HepG2 (cell line): ENCODE results near the gene EEPD1. TPM values are rescaled to one million over a fixed set of nuclear protein-coding genes. Genes with fewer than 3 reads are reported as not detected.

Experiments used
- ATAC-seq: fragments of 200-7000 bp; cut with Tn5 transposase; 3 replicates; pipeline ENCODE4 v1.9.1; 2020; ENCODE audit warnings: mild to moderate bottlenecking, moderate library complexity
- BruUV-seq: library from RNA; stranded (reverse); fragments of 400-500 nt; replicated peaks from 2 replicates; lab custom pipeline; 2021; lab: Mats Ljungman, UMichigan
- CTCF ChIA-PET: fragments of 300-600 bp; formaldehyde crosslinking; extraction: SDS; loops from one replicate; lab custom pipeline; 2021; ENCODE audit warnings: low total read pairs, inconsistent platforms, low intra/inter-chr PET ratio; lab: Yijun Ruan, JAX
- POLR2A ChIA-PET: fragments of 350-600 bp; sonication (Branson Sonifier 250); formaldehyde crosslinking; loops from one replicate; lab custom pipeline; 2020; ENCODE audit warnings: antibody characterized with exemption, inconsistent platforms; lab: Yijun Ruan, JAX
- DNase-seq: peaks from one replicate; pipeline ENCODE4 v3.0.0-alpha.2; 2015; ENCODE audit warnings: low spot score
- FAIRE-seq: peaks from 3 replicates; lab custom pipeline; 2011; peaks lifted over from hg19 to GRCh38; lab: Jason Lieb, UNC
- H2AFZ ChIP-seq: one replicate; pipeline ENCODE4 v1.6.1; 2011; ENCODE audit warnings: low read length, inconsistent platforms
- H3K27ac ChIP-seq: fragments of 300-600 bp; 3 replicates; pipeline ENCODE4 v1.8.0; 2011; ENCODE audit warnings: mixed run types, mild to moderate bottlenecking, mixed read lengths, low read length, inconsistent platforms; ENCODE audit not compliant: insufficient read depth; ENCODE audit errors: extremely low read length
- H3K27me3 ChIP-seq, 2 experiments: fragments of 200-600 bp in 1 of 2; 2 replicates in 1 of 2; 3 replicates in 1 of 2; pipeline versions ENCODE4 v1.6.0 to v1.8.0; 2011; ENCODE audit warnings: low read length in 2 of 2, mild to moderate bottlenecking in 2 of 2, moderate library complexity in 2 of 2, inconsistent platforms in 1 of 2; ENCODE audit not compliant: insufficient read depth in 2 of 2, control insufficient read depth in 1 of 2
- H3K36me3 ChIP-seq, 2 experiments: fragments of 200-600 bp in 1 of 2; replicated peaks in 1 of 2; 2 replicates in 1 of 2; 3 replicates in 1 of 2; pipeline versions ENCODE4 v1.5.1 to v1.8.0; 2011; ENCODE audit warnings: low read length in 2 of 2, inconsistent platforms in 1 of 2; ENCODE audit not compliant: insufficient read depth in 2 of 2, control insufficient read depth in 1 of 2
- H3K4me1 ChIP-seq: 2 replicates; pipeline ENCODE4 v1.5.1; 2012; ENCODE audit warnings: low read length, inconsistent platforms; ENCODE audit not compliant: insufficient read depth
- H3K4me2 ChIP-seq: 2 replicates; pipeline ENCODE4 v1.6.0; 2011; ENCODE audit warnings: low read depth, low read length, inconsistent platforms
- H3K4me3 ChIP-seq, 3 experiments: fragments of 200-600 bp in 1 of 3; sonication (generic), shearing (Covaris generic) in 1 of 3; replicated peaks in 1 of 3; 2 replicates each; pipeline ENCODE4 v1.5.1; 2011 to 2016; ENCODE audit warnings: low read length in 3 of 3, inconsistent platforms in 2 of 3, low read depth in 2 of 3, mild to moderate bottlenecking in 2 of 3, control low read depth in 1 of 3, mixed read lengths in 1 of 3; ENCODE audit not compliant: insufficient read depth in 1 of 3
- H3K79me2 ChIP-seq: one replicate; pipeline ENCODE4 v1.6.1; 2011; ENCODE audit warnings: low read length, inconsistent platforms; ENCODE audit not compliant: insufficient read depth
- H3K9ac ChIP-seq: 2 replicates; pipeline ENCODE4 v1.6.0; 2011; ENCODE audit warnings: mild to moderate bottlenecking, low read depth, low read length, inconsistent platforms; ENCODE audit not compliant: insufficient read depth
- H3K9me3 ChIP-seq: 2 replicates; pipeline ENCODE4 v1.5.1; 2012; ENCODE audit warnings: mild to moderate bottlenecking, low read length
- H4K20me1 ChIP-seq: 2 replicates; pipeline ENCODE4 v1.6.0; 2011; ENCODE audit warnings: inconsistent platforms, mild to moderate bottlenecking, low read length, moderate library complexity; ENCODE audit not compliant: insufficient read depth
- DNMT3B ChIP-seq: conservative IDR thresholded peaks from 2 replicates; pipeline ENCODE4 v1.6.1; 2016; ENCODE audit warnings: missing biosample characterization, control low read depth
- FOXC1 ChIP-seq: sonication (generic); formaldehyde crosslinking; IDR thresholded peaks from 2 replicates; pipeline ENCODE4 v1.8.0; 2022; ENCODE audit warnings: mild to moderate bottlenecking, missing genetic modification reagents, borderline replicate concordance
- FOXP1 ChIP-seq, 2 experiments: fragments of 450-650 bp in 1 of 2; IDR thresholded peaks; 2 replicates each; pipeline ENCODE4 v1.6.1; 2017 to 2018; ENCODE audit warnings: antibody characterized with exemption in 1 of 2
- HNRNPH1 ChIP-seq: fragments of 200-400 bp; formaldehyde crosslinking; optimal IDR thresholded peaks from 2 replicates; pipeline ENCODE3; 2017; ENCODE audit warnings: mild to moderate bottlenecking, low read depth, low read length
- JUNB ChIP-seq: sonication (generic); formaldehyde crosslinking; IDR thresholded peaks from 2 replicates; pipeline ENCODE4 v1.8.0; 2022; ENCODE audit warnings: missing genetic modification reagents, mild to moderate bottlenecking, borderline replicate concordance
- NR2F6 ChIP-seq, 2 experiments: IDR thresholded peaks; 2 replicates each; pipeline ENCODE4 v1.6.1; 2016; ENCODE audit warnings: antibody characterized with exemption in 1 of 2, mild to moderate bottlenecking in 1 of 2
- PLRG1 ChIP-seq: fragments of 450-650 bp; conservative IDR thresholded peaks from 2 replicates; pipeline ENCODE4 v1.6.1; 2016
- RCOR2 ChIP-seq: IDR thresholded peaks from 2 replicates; pipeline ENCODE4 v1.6.1; 2016; ENCODE audit warnings: missing biosample characterization, missing genetic modification reagents
- ZFP36L1 ChIP-seq: sonication (generic); formaldehyde crosslinking; IDR thresholded peaks from 2 replicates; pipeline ENCODE4 v1.8.0; 2022; ENCODE audit warnings: mild to moderate bottlenecking, missing genetic modification reagents, moderate library complexity
- ZFP41 ChIP-seq: sonication (generic); formaldehyde crosslinking; IDR thresholded peaks from 2 replicates; pipeline ENCODE4 v1.4.0; 2020; ENCODE audit warnings: mild to moderate bottlenecking, missing genetic modification reagents, borderline replicate concordance
- ZIK1 ChIP-seq: sonication (generic); formaldehyde crosslinking; IDR thresholded peaks from 2 replicates; pipeline ENCODE4 v1.5.0; 2020; ENCODE audit warnings: mild to moderate bottlenecking, low read depth, missing genetic modification reagents, borderline replicate concordance
- ZNF326 ChIP-seq: sonication (generic); formaldehyde crosslinking; IDR thresholded peaks from 2 replicates; pipeline ENCODE4 v1.4.0; 2020; ENCODE audit warnings: missing genetic modification reagents, borderline replicate concordance
- WGBS: methylation state at CpG from one replicate; pipeline ENCODE4 v1.1.6; 2017; ENCODE audit warnings: low lambda C conversion rate; 5-methylcytosine and 5-hydroxymethylcytosine counted together
- in situ Hi-C: cut with HindIII; loops from 2 replicates; pipeline ENCODE4 v1.10.0; 2017; ENCODE audit warnings: low pct_unique_long_range_greater_than_20kb; ENCODE audit not compliant: extremely low pct_ligation_motif_present
- intact Hi-C: fragments of 100-400 bp; cut with micrococcal nuclease; formaldehyde crosslinking; loops from one replicate; pipeline ENCODE4 v1.10.0; 2022; ENCODE audit not compliant: unreplicated experiment
- polyA plus RNA-seq, 8 experiments: library from polyadenylated mRNA; depleted of rRNA in 3 of 8; stranded (reverse) in 7 of 8; unstranded in 1 of 8; fragments of >200 nt; fragmentation: Illumina TruSeq in 4 of 8; extraction: Trizol in 4 of 8; gene quantifications; 2 replicates each; pipeline versions ENCODE4 v1.2.1 to v1.2.3, GENCODE V29; 2011 to 2016; ENCODE audit warnings: low read depth in 4 of 8, missing spikeins in 1 of 8, mixed read lengths in 1 of 8; ENCODE audit not compliant: insufficient read depth in 1 of 8
- total RNA-seq, 5 experiments: library from RNA; depleted of rRNA; stranded (reverse); fragments of >200 nt; fragmentation: Illumina TruSeq; extraction: Trizol; gene quantifications; 2 replicates each; pipeline ENCODE4 v1.2.3, GENCODE V29; 2016; ENCODE audit warnings: low read depth in 1 of 5
- TF ChIP-seq, protein P1 (sequence below): sonication (generic); formaldehyde crosslinking; IDR thresholded peaks from 2 replicates; pipeline ENCODE4 v1.4.0; 2020; ENCODE audit warnings: mild to moderate bottlenecking, missing genetic modification reagents
- TF ChIP-seq, protein P2 (sequence below): sonication (generic); formaldehyde crosslinking; IDR thresholded peaks from 2 replicates; pipeline ENCODE4 v1.4.0; 2020; ENCODE audit warnings: low read depth, mild to moderate bottlenecking, missing genetic modification reagents
- TF ChIP-seq, protein P3 (sequence below): sonication (generic); formaldehyde crosslinking; IDR thresholded peaks from 2 replicates; pipeline ENCODE4 v1.5.0; 2020; ENCODE audit warnings: mild to moderate bottlenecking, low read depth, missing genetic modification reagents, borderline replicate concordance
- TF ChIP-seq, protein P4 (sequence below): sonication (generic); formaldehyde crosslinking; conservative IDR thresholded peaks from 2 replicates; pipeline ENCODE4 v1.8.0; 2022; ENCODE audit warnings: low read depth, missing genetic modification reagents
- TF ChIP-seq, protein P5 (sequence below): sonication (generic); formaldehyde crosslinking; IDR thresholded peaks from 2 replicates; pipeline ENCODE4 v1.5.1; 2020; ENCODE audit warnings: mild to moderate bottlenecking, missing genetic modification reagents, borderline replicate concordance
- TF ChIP-seq, protein P6 (sequence below): sonication (generic); formaldehyde crosslinking; IDR thresholded peaks from 2 replicates; pipeline ENCODE4 v1.5.0; 2020; ENCODE audit warnings: missing genetic modification reagents

Gene EEPD1
- total and polyA plus RNA-seq, 2 of the 13 experiments (the other 11 are each of a cell fraction or from before 2014, with no cell fraction given), result 10.1 to 16.4 TPM

DNA sequence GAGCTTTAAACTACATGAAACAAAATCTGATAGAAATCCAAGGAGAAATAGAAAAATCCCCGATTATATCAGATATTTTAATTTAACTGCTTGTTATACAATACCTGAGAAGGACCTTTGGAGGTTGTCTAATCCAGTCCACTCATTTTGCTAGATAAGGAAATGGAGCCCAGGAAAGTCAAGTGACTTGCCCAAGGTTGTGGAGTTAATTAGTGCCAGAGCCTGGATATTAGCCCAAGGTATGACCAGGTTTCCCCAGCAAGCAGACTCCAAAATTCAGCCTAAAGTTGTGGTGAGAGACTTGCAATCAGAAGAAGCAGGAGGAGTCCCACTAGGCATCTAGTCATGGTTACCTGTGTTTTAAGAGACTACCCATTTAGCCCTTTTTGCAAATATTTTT lies 11.7 kb upstream of the EEPD1 start:
- no peaks in the 10 kb centered on the region for H3K36me3 ChIP-seq
- no TSS peak for BruUV-seq
- DNase-seq, result no peak
- no peak overlapping the region for H2AFZ ChIP-seq
- no peak overlapping the region for H3K4me2 ChIP-seq
- no peaks in the 10 kb centered on the region for H4K20me1 ChIP-seq
- H3K9ac ChIP-seq, result no peak overlapping the region
- H3K27me3 ChIP-seq, result peaks cover 1 to 8% of the 10 kb centered on the region in 2 experiments; a peak in 1 of 5 replicates
- H3K9me3 ChIP-seq, result no peaks in the 10 kb centered on the region
- ChIA-PET CTCF (no interaction called here), POLR2A (no interaction called here)
- no peak overlapping the region for H3K4me3 ChIP-seq
- WGBS, result 0% methylated on average over 1 of the region's 1 CpG
- ATAC-seq, result no peak
- FAIRE-seq, result no peak
- H3K79me2 ChIP-seq, result no peaks in the 10 kb centered on the region
- no peak overlapping the region for H3K27ac ChIP-seq
- H3K4me1 ChIP-seq, result 0 out of 2 replicates have a peak, but pooled peaks cover 8% of the 10 kb centered on the region
- intact Hi-C loops, result no loop called here
- in situ Hi-C loops, result no loop called here
- no peak for TF ChIP-seq ZFP36L1
- TF ChIP-seq, protein P1, sequence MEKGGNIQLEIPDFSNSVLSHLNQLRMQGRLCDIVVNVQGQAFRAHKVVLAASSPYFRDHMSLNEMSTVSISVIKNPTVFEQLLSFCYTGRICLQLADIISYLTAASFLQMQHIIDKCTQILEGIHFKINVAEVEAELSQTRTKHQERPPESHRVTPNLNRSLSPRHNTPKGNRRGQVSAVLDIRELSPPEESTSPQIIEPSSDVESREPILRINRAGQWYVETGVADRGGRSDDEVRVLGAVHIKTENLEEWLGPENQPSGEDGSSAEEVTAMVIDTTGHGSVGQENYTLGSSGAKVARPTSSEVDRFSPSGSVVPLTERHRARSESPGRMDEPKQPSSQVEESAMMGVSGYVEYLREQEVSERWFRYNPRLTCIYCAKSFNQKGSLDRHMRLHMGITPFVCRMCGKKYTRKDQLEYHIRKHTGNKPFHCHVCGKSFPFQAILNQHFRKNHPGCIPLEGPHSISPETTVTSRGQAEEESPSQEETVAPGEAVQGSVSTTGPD (CRISPR knock-in tag), result no peak
- no peak for TF ChIP-seq ZIK1 (CRISPR knock-in tag)
- no peak for TF ChIP-seq ZFP41 (CRISPR knock-in tag)
- no peak for TF ChIP-seq HNRNPH1
- TF ChIP-seq NR2F6 (IDR thresholded peaks at IDR 0.05), result no peak
- no peak for TF ChIP-seq NR2F6 (CRISPR knock-in tag; IDR thresholded peaks at IDR 0.05)
- TF ChIP-seq JUNB (CRISPR knock-in tag), result no peak
- TF ChIP-seq PLRG1, result no peak
- TF ChIP-seq RCOR2, result no peak
- TF ChIP-seq, protein P2, sequence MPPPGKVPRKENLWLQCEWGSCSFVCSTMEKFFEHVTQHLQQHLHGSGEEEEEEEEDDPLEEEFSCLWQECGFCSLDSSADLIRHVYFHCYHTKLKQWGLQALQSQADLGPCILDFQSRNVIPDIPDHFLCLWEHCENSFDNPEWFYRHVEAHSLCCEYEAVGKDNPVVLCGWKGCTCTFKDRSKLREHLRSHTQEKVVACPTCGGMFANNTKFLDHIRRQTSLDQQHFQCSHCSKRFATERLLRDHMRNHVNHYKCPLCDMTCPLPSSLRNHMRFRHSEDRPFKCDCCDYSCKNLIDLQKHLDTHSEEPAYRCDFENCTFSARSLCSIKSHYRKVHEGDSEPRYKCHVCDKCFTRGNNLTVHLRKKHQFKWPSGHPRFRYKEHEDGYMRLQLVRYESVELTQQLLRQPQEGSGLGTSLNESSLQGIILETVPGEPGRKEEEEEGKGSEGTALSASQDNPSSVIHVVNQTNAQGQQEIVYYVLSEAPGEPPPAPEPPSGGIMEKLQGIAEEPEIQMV, result no peak
- no peak for TF ChIP-seq FOXP1 (IDR thresholded peaks at IDR 0.05)
- no peak for TF ChIP-seq FOXP1 (CRISPR knock-in tag; IDR thresholded peaks at IDR 0.05)
- no peak for TF ChIP-seq ZNF326 (CRISPR knock-in tag)
- TF ChIP-seq, protein P3, sequence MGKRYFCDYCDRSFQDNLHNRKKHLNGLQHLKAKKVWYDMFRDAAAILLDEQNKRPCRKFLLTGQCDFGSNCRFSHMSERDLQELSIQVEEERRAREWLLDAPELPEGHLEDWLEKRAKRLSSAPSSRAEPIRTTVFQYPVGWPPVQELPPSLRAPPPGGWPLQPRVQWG (CRISPR knock-in tag), result no peak
- no peak for TF ChIP-seq DNMT3B (CRISPR knock-in tag)
- TF ChIP-seq, protein P4, sequence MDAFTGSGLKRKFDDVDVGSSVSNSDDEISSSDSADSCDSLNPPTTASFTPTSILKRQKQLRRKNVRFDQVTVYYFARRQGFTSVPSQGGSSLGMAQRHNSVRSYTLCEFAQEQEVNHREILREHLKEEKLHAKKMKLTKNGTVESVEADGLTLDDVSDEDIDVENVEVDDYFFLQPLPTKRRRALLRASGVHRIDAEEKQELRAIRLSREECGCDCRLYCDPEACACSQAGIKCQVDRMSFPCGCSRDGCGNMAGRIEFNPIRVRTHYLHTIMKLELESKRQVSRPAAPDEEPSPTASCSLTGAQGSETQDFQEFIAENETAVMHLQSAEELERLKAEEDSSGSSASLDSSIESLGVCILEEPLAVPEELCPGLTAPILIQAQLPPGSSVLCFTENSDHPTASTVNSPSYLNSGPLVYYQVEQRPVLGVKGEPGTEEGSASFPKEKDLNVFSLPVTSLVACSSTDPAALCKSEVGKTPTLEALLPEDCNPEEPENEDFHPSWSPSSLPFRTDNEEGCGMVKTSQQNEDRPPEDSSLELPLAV (CRISPR knock-in tag), result no peak
- TF ChIP-seq, protein P5, sequence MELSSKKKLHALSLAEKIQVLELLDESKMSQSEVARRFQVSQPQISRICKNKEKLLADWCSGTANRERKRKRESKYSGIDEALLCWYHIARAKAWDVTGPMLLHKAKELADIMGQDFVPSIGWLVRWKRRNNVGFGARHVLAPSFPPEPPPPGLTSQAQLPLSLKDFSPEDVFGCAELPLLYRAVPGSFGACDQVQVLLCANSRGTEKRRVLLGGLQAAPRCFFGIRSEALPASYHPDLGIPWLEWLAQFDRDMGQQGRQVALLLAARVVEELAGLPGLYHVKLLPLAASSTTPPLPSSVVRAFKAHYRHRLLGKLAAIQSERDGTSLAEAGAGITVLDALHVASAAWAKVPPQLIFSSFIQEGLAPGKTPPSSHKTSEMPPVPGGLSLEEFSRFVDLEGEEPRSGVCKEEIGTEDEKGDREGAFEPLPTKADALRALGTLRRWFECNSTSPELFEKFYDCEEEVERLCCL, result no peak
- no peak for TF ChIP-seq FOXC1 (CRISPR knock-in tag)
- TF ChIP-seq, protein P6, sequence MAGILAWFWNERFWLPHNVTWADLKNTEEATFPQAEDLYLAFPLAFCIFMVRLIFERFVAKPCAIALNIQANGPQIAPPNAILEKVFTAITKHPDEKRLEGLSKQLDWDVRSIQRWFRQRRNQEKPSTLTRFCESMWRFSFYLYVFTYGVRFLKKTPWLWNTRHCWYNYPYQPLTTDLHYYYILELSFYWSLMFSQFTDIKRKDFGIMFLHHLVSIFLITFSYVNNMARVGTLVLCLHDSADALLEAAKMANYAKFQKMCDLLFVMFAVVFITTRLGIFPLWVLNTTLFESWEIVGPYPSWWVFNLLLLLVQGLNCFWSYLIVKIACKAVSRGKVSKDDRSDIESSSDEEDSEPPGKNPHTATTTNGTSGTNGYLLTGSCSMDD (CRISPR knock-in tag), result no peak
